Osteoblast (primary cell): Measurements from ENCODE around the gene NR2F6. TPM values are rescaled to one million over a fixed set of nuclear protein-coding genes. Genes with fewer than 3 reads are reported as not detected.
A peak's percentile ranks its signal among the peaks of the same experiment; 100 is the strongest.

ENCODE experiments used
- DNase-seq: peaks from one replicate; pipeline ENCODE4 v3.0.0; 2011; ENCODE audit warnings: low spot score, mixed read lengths; ENCODE audit not compliant: insufficient read length; ENCODE audit errors: missing footprints
- H2AFZ ChIP-seq: 2 replicates; pipeline ENCODE4 v1.6.0; 2011; ENCODE audit warnings: mild to moderate bottlenecking, low read length
- H3K27ac ChIP-seq: 2 replicates; pipeline ENCODE4 v1.5.1; 2011; ENCODE audit warnings: mild to moderate bottlenecking, low read depth, low read length, moderate library complexity
- H3K27me3 ChIP-seq: 2 replicates; pipeline ENCODE4 v1.6.0; 2012; ENCODE audit warnings: mild to moderate bottlenecking, control low read depth, inconsistent platforms, low read length, moderate library complexity; ENCODE audit not compliant: insufficient read depth
- H3K36me3 ChIP-seq: 2 replicates; pipeline ENCODE4 v1.5.1; 2011; ENCODE audit warnings: mild to moderate bottlenecking, low read length, control low read depth, moderate library complexity; ENCODE audit not compliant: insufficient read depth
- H3K4me1 ChIP-seq: 2 replicates; pipeline ENCODE4 v1.5.1; 2011; ENCODE audit warnings: mild to moderate bottlenecking, low read length, control low read depth, moderate library complexity; ENCODE audit not compliant: insufficient read depth
- H3K4me2 ChIP-seq: 2 replicates; pipeline ENCODE4 v1.6.0; 2011; ENCODE audit warnings: mild to moderate bottlenecking, low read length; ENCODE audit not compliant: insufficient read depth
- H3K4me3 ChIP-seq: fragments of 200-600 bp; sonication (generic); 3 replicates; pipeline ENCODE4 v1.5.1; 2012; ENCODE audit warnings: mild to moderate bottlenecking, low read length, inconsistent platforms; ENCODE audit not compliant: insufficient read depth
- H3K79me2 ChIP-seq: 2 replicates; pipeline ENCODE4 v1.6.0; 2012; ENCODE audit warnings: mild to moderate bottlenecking, low read length, control low read depth, inconsistent platforms; ENCODE audit not compliant: insufficient read depth
- H3K9me3 ChIP-seq: 2 replicates; pipeline ENCODE4 v1.5.1; 2011; ENCODE audit warnings: low read depth, low read length, control low read depth
- H4K20me1 ChIP-seq: 2 replicates; pipeline ENCODE4 v1.6.0; 2012; ENCODE audit warnings: mild to moderate bottlenecking, low read length, control low read depth; ENCODE audit not compliant: insufficient read depth
- total RNA-seq: library from RNA; depleted of rRNA; stranded (reverse); fragments of >200 nt; gene quantifications from 2 replicates; pipeline ENCODE4 v1.2.3, GENCODE V29; 2012
- TF ChIP-seq, protein P1 (sequence below): IDR thresholded peaks from 2 replicates; pipeline ENCODE4 v1.5.1; 2011; ENCODE audit warnings: mild to moderate bottlenecking, low read depth, low read length, moderate library complexity; ENCODE audit errors: extremely low read depth

NR2F6 gene
- total RNA-seq, 1 donor: 32.2 TPM

DNA sequence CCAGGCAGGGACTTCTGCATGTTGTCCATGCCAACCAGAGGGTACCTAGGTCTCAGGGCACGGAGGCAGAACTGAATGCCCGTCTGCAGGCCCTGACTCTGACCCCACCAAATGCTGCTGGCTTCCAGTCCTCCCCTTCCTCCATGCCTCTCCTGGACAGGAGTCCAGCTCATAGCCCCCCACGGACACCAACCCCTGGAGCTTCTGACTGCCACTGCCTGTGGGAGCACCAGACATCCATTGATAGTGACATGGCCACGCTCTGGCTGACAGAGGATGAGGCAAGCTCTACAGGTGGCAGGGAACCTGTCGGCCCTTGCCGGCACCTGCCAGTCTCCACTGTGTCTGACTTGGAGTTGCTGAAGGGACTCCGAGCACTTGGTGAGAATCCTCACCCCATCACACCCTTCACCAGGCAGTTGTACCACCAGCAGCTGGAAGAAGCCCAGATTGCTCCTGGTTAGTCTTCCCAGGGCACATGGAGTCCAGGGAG is 37.8 kb upstream of the NR2F6 start:
- Histone ChIP-seq H3K4me3 (no peak overlapping the region), H3K4me1 (peaks cover 7% of the 10 kb centered on the region), H3K27ac (no peak overlapping the region), H3K27me3 (no peaks in the 10 kb centered on the region), H3K36me3 (no peaks in the 10 kb centered on the region), H3K79me2 (no peaks in the 10 kb centered on the region), H3K9me3 (no peaks in the 10 kb centered on the region), H3K4me2 (no peak overlapping the region), H2AFZ (no peak overlapping the region), H4K20me1 (peaks cover 3% of the 10 kb centered on the region)
- peak; percentile 26 for DNase-seq
- TF ChIP-seq, protein P1, sequence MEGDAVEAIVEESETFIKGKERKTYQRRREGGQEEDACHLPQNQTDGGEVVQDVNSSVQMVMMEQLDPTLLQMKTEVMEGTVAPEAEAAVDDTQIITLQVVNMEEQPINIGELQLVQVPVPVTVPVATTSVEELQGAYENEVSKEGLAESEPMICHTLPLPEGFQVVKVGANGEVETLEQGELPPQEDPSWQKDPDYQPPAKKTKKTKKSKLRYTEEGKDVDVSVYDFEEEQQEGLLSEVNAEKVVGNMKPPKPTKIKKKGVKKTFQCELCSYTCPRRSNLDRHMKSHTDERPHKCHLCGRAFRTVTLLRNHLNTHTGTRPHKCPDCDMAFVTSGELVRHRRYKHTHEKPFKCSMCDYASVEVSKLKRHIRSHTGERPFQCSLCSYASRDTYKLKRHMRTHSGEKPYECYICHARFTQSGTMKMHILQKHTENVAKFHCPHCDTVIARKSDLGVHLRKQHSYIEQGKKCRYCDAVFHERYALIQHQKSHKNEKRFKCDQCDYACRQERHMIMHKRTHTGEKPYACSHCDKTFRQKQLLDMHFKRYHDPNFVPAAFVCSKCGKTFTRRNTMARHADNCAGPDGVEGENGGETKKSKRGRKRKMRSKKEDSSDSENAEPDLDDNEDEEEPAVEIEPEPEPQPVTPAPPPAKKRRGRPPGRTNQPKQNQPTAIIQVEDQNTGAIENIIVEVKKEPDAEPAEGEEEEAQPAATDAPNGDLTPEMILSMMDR: no peak

DNA sequence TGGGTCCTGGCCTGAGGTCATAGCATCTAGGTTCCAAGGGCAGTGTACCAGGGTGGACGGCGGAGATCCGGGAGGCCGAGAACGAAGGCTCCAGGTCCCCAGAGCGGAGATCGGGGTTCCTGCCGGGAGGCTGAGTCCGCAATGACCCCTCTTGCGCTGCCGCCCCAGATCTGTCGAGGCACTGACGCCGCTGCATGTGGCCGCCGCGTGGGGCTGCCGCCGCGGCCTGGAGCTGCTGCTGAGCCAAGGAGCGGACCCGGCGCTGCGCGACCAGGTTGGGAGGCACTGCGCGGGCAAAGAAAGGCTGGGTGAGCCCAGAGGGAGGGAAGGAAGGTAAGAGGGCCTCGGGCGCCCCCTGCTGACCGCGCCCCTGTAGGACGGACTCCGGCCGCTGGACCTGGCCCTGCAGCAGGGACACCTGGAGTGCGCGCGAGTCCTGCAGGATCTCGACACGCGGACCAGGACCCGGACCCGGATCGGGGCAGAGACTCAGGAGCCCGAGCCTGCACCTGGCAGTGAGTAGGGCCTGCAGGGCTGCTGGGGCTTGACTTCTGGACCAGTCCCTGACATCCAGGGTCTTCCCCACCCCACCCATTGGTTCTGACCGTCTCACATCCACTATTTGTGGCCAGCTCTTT is 36.9 kb upstream of the NR2F6 start:
- H3K27me3 ChIP-seq: no peaks in the 10 kb centered on the region
- DNase-seq: peak; percentile 99
- peak overlapping the region; percentile 84 for H3K4me2 ChIP-seq

DNA sequence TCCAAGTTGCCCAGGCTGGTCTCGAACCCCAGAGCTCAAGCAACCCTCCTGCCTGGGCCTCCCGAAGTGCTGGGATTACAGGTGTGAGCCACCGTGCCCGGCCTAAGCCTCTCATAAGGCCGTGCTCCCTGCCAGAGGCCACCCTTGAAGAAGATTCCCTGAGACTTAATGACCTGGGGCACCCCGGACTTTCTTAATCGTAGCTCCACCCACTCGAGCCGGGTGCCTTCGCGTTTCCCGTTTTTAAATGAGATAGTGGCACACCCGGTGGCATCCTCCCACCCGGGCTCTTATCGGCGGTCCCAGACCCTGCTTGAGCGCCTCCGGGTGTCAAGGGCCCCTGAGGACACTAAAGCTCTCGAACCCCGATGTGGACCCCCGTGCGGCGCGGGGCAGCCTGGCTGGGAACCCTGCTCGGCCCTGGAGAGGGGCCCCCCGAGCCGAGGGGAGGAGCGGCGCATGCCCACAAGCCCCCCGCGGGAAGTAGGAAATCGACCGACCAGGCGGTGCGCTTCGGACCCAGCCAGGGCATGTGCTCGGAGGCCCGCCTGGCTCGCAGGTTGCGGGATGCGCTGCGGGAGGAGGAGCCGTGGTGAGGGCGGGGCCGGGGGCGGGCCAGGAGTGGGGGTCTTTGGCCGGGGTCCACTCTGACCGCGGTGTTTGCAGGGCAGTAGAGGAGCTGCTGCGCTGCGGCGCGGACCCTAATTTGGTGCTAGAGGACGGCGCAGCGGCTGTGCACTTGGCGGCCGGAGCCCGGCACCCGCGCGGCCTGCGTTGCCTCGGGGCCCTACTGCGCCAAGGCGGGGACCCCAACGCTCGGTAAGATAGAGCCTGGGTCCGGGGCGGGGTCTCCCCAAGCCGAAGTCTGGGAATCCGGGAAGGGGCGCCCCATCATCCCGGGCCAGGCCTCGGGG is 35.9 kb upstream of the NR2F6 start, which contains the start of gene ANKLE1:
ANKLE1 (plus strand) TSS at position 511 of the 914 bp plus-strand sequence; CDS start at position 531, 20 bp downstream.
- Histone ChIP-seq H3K4me1 (peaks cover 7% of the 10 kb centered on the region), H3K9me3 (no peaks in the 10 kb centered on the region), H4K20me1 (peaks cover 3% of the 10 kb centered on the region), H3K36me3 (peaks cover 2% of the 10 kb centered on the region), H2AFZ (peak within 1 kb of the TSS; percentile 77), H3K4me3 (peak within 1 kb of the TSS; percentile 65), H3K27me3 (no peaks in the 10 kb centered on the region), H3K4me2 (peak within 1 kb of the TSS; percentile 84), H3K79me2 (no peaks in the 10 kb centered on the region), H3K27ac (no peak within 1 kb of the TSS)
- TF ChIP-seq, protein P1: no peak
- DNase-seq: peak; percentile 76

More for the DNA sequence above, 36.9 kb upstream of the NR2F6 start:
- H3K27ac ChIP-seq: no peak overlapping the region
- no peaks in the 10 kb centered on the region for H3K36me3 ChIP-seq
- TF ChIP-seq, protein P1: peak; percentile 79
- peaks cover 7% of the 10 kb centered on the region for H3K4me1 ChIP-seq
- no peaks in the 10 kb centered on the region for H3K79me2 ChIP-seq
- H3K9me3 ChIP-seq: no peaks in the 10 kb centered on the region
- peak overlapping the region; percentile 77 for H2AFZ ChIP-seq
- peak overlapping the region; percentile 65 for H3K4me3 ChIP-seq
- peaks cover 3% of the 10 kb centered on the region for H4K20me1 ChIP-seq
